K562 (cell line): ENCODE measurements around the gene FBXW12. TPM values are rescaled to one million over a fixed set of nuclear protein-coding genes. Genes with fewer than 3 reads are reported as not detected.

Experiments used
- ATAC-seq: fragments of 200-7000 bp; cut with Tn5 transposase; 3 replicates; pipeline ENCODE4 v1.9.1; 2020; ENCODE audit warnings: moderate library complexity
- BruUV-seq: library from RNA; stranded (reverse); fragments of 400-500 nt; replicated peaks from 2 replicates; lab custom pipeline; 2021; lab: Mats Ljungman, UMichigan
- CTCF ChIA-PET: fragments of 300-600 bp; formaldehyde crosslinking; extraction: SDS; loops from one replicate; lab custom pipeline; 2021; ENCODE audit warnings: low intra/inter-chr PET ratio; lab: Yijun Ruan, JAX
- POLR2A ChIA-PET: fragments of 300-600, 350-650 bp; sonication (Branson Sonifier 250); formaldehyde crosslinking; extraction: SDS; loops from one replicate; lab custom pipeline; 2021; ENCODE audit warnings: antibody characterized with exemption, inconsistent platforms; lab: Yijun Ruan, JAX
- DNase-seq, 4 experiments: peaks; one replicate each; pipeline versions ENCODE4 v3.0.0 to v3.0.0-alpha.2; 2011 to 2018; ENCODE audit warnings: low spot score in 3 of 4, mixed read lengths in 3 of 4; ENCODE audit errors: extremely low read depth in 1 of 4
- FAIRE-seq: peaks from 2 replicates; lab custom pipeline; 2011; peaks lifted over from hg19 to GRCh38; lab: Jason Lieb, UNC
- H2AFZ ChIP-seq: 2 replicates; pipeline ENCODE4 v1.6.0; 2011; ENCODE audit warnings: low read depth, low read length, control low read depth, inconsistent platforms
- H3K27ac ChIP-seq: fragments of 200-600 bp; 3 replicates; pipeline ENCODE4 v1.8.0; 2011; ENCODE audit warnings: low read depth, mild to moderate bottlenecking, control low read depth, inconsistent platforms, low read length, moderate library complexity, mixed read lengths; ENCODE audit errors: extremely low read depth
- H3K27me3 ChIP-seq, 2 experiments: fragments of 300-600 bp in 1 of 2; 2 replicates in 1 of 2; 3 replicates in 1 of 2; pipeline versions ENCODE4 v1.6.0 to v1.8.0; 2011; ENCODE audit warnings: inconsistent platforms in 2 of 2, low read length in 2 of 2, mild to moderate bottlenecking in 1 of 2, mixed read lengths in 1 of 2, moderate library complexity in 1 of 2; ENCODE audit not compliant: control insufficient read depth in 2 of 2, insufficient read depth in 2 of 2
- H3K36me3 ChIP-seq: fragments of 300-600 bp; 3 replicates; pipeline ENCODE4 v1.8.0; 2011; ENCODE audit warnings: mild to moderate bottlenecking, low read length, inconsistent platforms; ENCODE audit not compliant: control insufficient read depth, insufficient read depth
- H3K4me1 ChIP-seq, 2 experiments: fragments of 200-600 bp in 1 of 2; replicated peaks in 1 of 2; 2 replicates in 1 of 2; 3 replicates in 1 of 2; pipeline versions ENCODE4 v1.5.1 to v1.8.0; 2011; ENCODE audit warnings: inconsistent platforms in 2 of 2, low read length in 2 of 2, mild to moderate bottlenecking in 1 of 2, mixed read lengths in 1 of 2, moderate library complexity in 1 of 2; ENCODE audit not compliant: control insufficient read depth in 2 of 2, insufficient read depth in 2 of 2
- H3K4me2 ChIP-seq: 2 replicates; pipeline ENCODE4 v1.6.1; 2011; ENCODE audit warnings: low read length, control low read depth, inconsistent platforms, mixed read lengths; ENCODE audit not compliant: insufficient read depth
- H3K4me3 ChIP-seq: fragments of 200-600 bp; sonication (generic), shearing (Covaris generic); 2 replicates; pipeline ENCODE4 v1.5.1; 2016; ENCODE audit warnings: control low read depth, inconsistent platforms
- H3K79me2 ChIP-seq: fragments of 200-600 bp; 3 replicates; pipeline ENCODE4 v1.8.0; 2011; ENCODE audit warnings: low read length, inconsistent platforms; ENCODE audit not compliant: control insufficient read depth, insufficient read depth
- H3K9ac ChIP-seq, 2 experiments: 2 replicates each; pipeline versions ENCODE4 v1.6.0 to v1.6.1; 2011; ENCODE audit warnings: low read depth in 2 of 2, low read length in 2 of 2, control low read depth in 1 of 2, inconsistent platforms in 1 of 2, mild to moderate bottlenecking in 1 of 2, mixed read lengths in 1 of 2; ENCODE audit not compliant: insufficient read depth in 1 of 2
- H3K9me1 ChIP-seq: one replicate; pipeline ENCODE4 v1.6.0; 2011; ENCODE audit warnings: inconsistent platforms, mild to moderate bottlenecking, low read length, moderate library complexity; ENCODE audit not compliant: control insufficient read depth, insufficient read depth
- H3K9me3 ChIP-seq: replicated peaks from 2 replicates; pipeline ENCODE4 v1.5.1; 2011; ENCODE audit warnings: low read depth, low read length, inconsistent platforms; ENCODE audit not compliant: control insufficient read depth, insufficient read depth
- H4K20me1 ChIP-seq: replicated peaks from 2 replicates; pipeline ENCODE4 v1.6.1; 2011; ENCODE audit warnings: low read length, inconsistent platforms, mixed read lengths; ENCODE audit not compliant: control insufficient read depth, insufficient read depth
- CTCF ChIP-seq, 3 experiments: IDR thresholded peaks in 2 of 3; conservative IDR thresholded peaks in 1 of 3; 2 replicates each; pipeline ENCODE4 v1.5.1; 2011 to 2012; ENCODE audit warnings: low read length in 3 of 3, mild to moderate bottlenecking in 3 of 3, control low read depth in 2 of 3, improper control_type of control experiment in 1 of 3, inconsistent platforms in 1 of 3, low read depth in 1 of 3, mixed read lengths in 1 of 3, moderate library complexity in 1 of 3; ENCODE audit not compliant: insufficient read depth in 2 of 3
- FOXK1 ChIP-seq: sonication (generic); formaldehyde crosslinking; IDR thresholded peaks from 2 replicates; pipeline ENCODE4 v1.8.0; 2022; ENCODE audit warnings: missing genetic modification reagents, mild to moderate bottlenecking, borderline replicate concordance
- SMARCC2 ChIP-seq: fragments of 450-650 bp; IDR thresholded peaks from 2 replicates; pipeline ENCODE4 v1.6.1; 2017; ENCODE audit warnings: antibody characterized with exemption, moderate library complexity, mild to moderate bottlenecking, low read depth
- WGBS: fragments of 100-300 bp; shearing (Covaris generic); methylation state at CpG from one replicate; pipeline ENCODE4 v1.1.6; 2016; ENCODE audit warnings: low coverage, mixed read lengths; ENCODE audit not compliant: insufficient coverage; ENCODE audit errors: missing lambda C conversion rate; 5-methylcytosine and 5-hydroxymethylcytosine counted together
- in situ Hi-C: fragments of 300-500 bp; cut with MboI; formaldehyde crosslinking; loops from 4 replicates; pipeline ENCODE4 v1.15.0; 2018; ENCODE audit warnings: inconsistent platforms, mixed read lengths
- intact Hi-C: fragments of 100-400 bp; cut with micrococcal nuclease; formaldehyde crosslinking; loops from 2 replicates; pipeline ENCODE4 v1.14.2; 2022
- polyA plus RNA-seq, 8 experiments: library from polyadenylated mRNA; depleted of rRNA in 4 of 8; stranded (reverse) in 5 of 8; unstranded in 3 of 8; fragments of >200 nt; fragmentation: Nextera tagmentation in 2 of 8; fragmentation: Illumina TruSeq in 1 of 8; extraction: Ambion mirVana in 2 of 8; extraction: Trizol in 1 of 8; gene quantifications; 2 replicates each; pipeline versions ENCODE4 v1.2.1 to v1.2.3, GENCODE V29; 2011 to 2014; ENCODE audit warnings: inconsistent platforms in 1 of 8, missing spikeins in 1 of 8
- total RNA-seq, 7 experiments: library from RNA; depleted of rRNA in 6 of 7; stranded (reverse); fragments of >200 nt in 6 of 7; fragmentation: Illumina TruSeq in 2 of 7; extraction: Trizol in 2 of 7; gene quantifications; 2 replicates each; pipeline versions ENCODE4 v1.2.1 to v1.2.3, GENCODE V29; 2011 to 2021; ENCODE audit warnings: low replicate concordance in 1 of 7

The FBXW12 gene
- total and polyA plus RNA-seq, 9 of the 15 experiments (the other 6 are each of a cell fraction or from before 2014, with no cell fraction given) = 0.04 to 0.07 (median 0.06) TPM; not detected in 6

- POLR2A ChIA-PET = interaction anchor here (0.6 to 1.0 kb wide), 4 partner anchors 9 to 38 kb away, joined by 3 to 4 read pairs (median 3); no protein-coding TSS in a partner anchor
- FAIRE-seq (no peak), DNase-seq (no peak), ATAC-seq (peak; percentile 50; the same call in 2 of the 3 replicates)
- H3K27me3 ChIP-seq = no peaks in the 10 kb centered on the region
- H3K9ac ChIP-seq = no peak overlapping the region
- no peaks in the 10 kb centered on the region for H3K9me1 ChIP-seq
- H3K4me1 ChIP-seq = peaks cover 0 to 5% of the 10 kb centered on the region in 2 experiments; a peak in 2 of 5 replicates
- CTCF ChIA-PET = no interaction called here
- peak in 1 of 3 experiments; percentile 17; a peak in 1 of 6 replicates for TF ChIP-seq CTCF (IDR thresholded peaks at IDR 0.05 in 2 of 3, conservative IDR thresholded peaks at IDR 0.05 in 1 of 3; ENCODE audit: insufficient read depth in 2 of 3, low read depth in 1 of 3, low read length in 3 of 3)
- no peak for TF ChIP-seq FOXK1 (CRISPR knock-in tag)
- TF ChIP-seq SMARCC2 = no peak
- no TSS peak for BruUV-seq
- H2AFZ ChIP-seq = no peak overlapping the region
- 77% methylated on average over 16 of the region's 24 CpGs for WGBS
- H3K36me3 ChIP-seq = no peaks in the 10 kb centered on the region
- no peaks in the 10 kb centered on the region for H4K20me1 ChIP-seq
- in situ Hi-C loops = no loop called here
- H3K4me3 ChIP-seq = no peak overlapping the region
- no peaks in the 10 kb centered on the region for H3K79me2 ChIP-seq
- intact Hi-C loops = no loop called here
- no peak overlapping the region for H3K4me2 ChIP-seq
- no peaks in the 10 kb centered on the region for H3K9me3 ChIP-seq
- H3K27ac ChIP-seq = no peak overlapping the region
Measured at GRCh38 chr3:48415251-48415953, 43.4 kb downstream of the FBXW12 start.
